ENCODE measurements around the gene LYST. TPM values are rescaled to one million over a fixed set of nuclear protein-coding genes. Genes with fewer than 3 reads are reported as not detected.

Gene LYST
- total and polyA plus RNA-seq, 10 donors = 9.0 to 169 (median 98.1) TPM

- Histone ChIP-seq H3K9me3 (no peaks in the 10 kb centered on the region), H3K27me3 (replicated peaks in 1 of 7) (no peaks in the 10 kb centered on the region), H3K27ac (no peak overlapping the region), H3K36me3 (peaks cover 0 to 79% (median 11%) of the 10 kb centered on the region in 6 donors), H3K4me3 (no peak overlapping the region), H3K4me1 (no peaks in the 10 kb centered on the region)
- intact Hi-C loops (cut with DNase I; ENCODE audit: low total_unique reads) = no loop called here
- no peak for DNase-seq
- TF ChIP-seq POLR2AphosphoS5 (IDR thresholded peaks at IDR 0.05) (no peak), POLR2A (IDR thresholded peaks at IDR 0.05) (no peak)
- TF ChIP-seq, protein P1, sequence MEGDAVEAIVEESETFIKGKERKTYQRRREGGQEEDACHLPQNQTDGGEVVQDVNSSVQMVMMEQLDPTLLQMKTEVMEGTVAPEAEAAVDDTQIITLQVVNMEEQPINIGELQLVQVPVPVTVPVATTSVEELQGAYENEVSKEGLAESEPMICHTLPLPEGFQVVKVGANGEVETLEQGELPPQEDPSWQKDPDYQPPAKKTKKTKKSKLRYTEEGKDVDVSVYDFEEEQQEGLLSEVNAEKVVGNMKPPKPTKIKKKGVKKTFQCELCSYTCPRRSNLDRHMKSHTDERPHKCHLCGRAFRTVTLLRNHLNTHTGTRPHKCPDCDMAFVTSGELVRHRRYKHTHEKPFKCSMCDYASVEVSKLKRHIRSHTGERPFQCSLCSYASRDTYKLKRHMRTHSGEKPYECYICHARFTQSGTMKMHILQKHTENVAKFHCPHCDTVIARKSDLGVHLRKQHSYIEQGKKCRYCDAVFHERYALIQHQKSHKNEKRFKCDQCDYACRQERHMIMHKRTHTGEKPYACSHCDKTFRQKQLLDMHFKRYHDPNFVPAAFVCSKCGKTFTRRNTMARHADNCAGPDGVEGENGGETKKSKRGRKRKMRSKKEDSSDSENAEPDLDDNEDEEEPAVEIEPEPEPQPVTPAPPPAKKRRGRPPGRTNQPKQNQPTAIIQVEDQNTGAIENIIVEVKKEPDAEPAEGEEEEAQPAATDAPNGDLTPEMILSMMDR (IDR thresholded peaks at IDR 0.05 in 8 of 11, conservative IDR thresholded peaks at IDR 0.05 in 3 of 11) = no peak
These were observed 44.0 kb downstream of the LYST start for GRCh38 chr1:235822685-235823084.

- no peak overlapping the region for H3K27ac ChIP-seq
- peaks cover 0 to 67% (median 9%) of the 10 kb centered on the region in 6 donors for H3K36me3 ChIP-seq
- H3K4me1 ChIP-seq = no peaks in the 10 kb centered on the region
- intact Hi-C loops (cut with DNase I; ENCODE audit: low total_unique reads) = no loop called here
- TF ChIP-seq POLR2A (IDR thresholded peaks at IDR 0.05) (no peak), POLR2AphosphoS5 (IDR thresholded peaks at IDR 0.05) (no peak)
- TF ChIP-seq, protein P1 (IDR thresholded peaks at IDR 0.05 in 8 of 11, conservative IDR thresholded peaks at IDR 0.05 in 3 of 11) = no peak
- H3K9me3 ChIP-seq = no peaks in the 10 kb centered on the region
- H3K27me3 ChIP-seq (replicated peaks in 1 of 7) = no peaks in the 10 kb centered on the region
- no peak overlapping the region for H3K4me3 ChIP-seq
- WGBS, 5 donors = 89 to 97% (median 95%) methylated on average over 3 of the region's 3 CpGs
- no peak for DNase-seq
These were observed 45.2 kb downstream of the LYST start for GRCh38 chr1:235821361-235821981.

DNA sequence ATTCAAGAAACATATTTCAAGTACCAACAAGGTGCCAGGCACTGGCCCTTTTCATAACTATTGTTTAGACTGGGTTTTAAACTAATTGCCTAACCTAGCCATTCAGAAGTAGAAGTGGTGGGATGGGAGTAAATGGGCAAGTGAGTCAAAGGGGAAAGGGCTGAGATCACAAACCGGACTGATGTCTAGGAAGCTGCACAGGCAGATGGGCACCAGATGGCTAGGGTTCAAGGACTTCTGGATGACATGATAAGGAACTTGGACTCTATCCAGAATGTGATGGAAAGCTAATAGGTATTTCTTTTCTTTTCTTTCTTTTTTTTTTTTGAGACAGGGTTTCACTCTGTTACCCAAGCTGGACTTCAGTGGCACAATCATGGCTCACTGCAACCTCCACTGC lies 46.6 kb downstream of the LYST start:
- peaks cover 0 to 54% (median 6%) of the 10 kb centered on the region in 6 donors for H3K36me3 ChIP-seq
- H3K4me1 ChIP-seq = peaks cover 0 to 2% (median 0%) of the 10 kb centered on the region in 6 donors

DNA sequence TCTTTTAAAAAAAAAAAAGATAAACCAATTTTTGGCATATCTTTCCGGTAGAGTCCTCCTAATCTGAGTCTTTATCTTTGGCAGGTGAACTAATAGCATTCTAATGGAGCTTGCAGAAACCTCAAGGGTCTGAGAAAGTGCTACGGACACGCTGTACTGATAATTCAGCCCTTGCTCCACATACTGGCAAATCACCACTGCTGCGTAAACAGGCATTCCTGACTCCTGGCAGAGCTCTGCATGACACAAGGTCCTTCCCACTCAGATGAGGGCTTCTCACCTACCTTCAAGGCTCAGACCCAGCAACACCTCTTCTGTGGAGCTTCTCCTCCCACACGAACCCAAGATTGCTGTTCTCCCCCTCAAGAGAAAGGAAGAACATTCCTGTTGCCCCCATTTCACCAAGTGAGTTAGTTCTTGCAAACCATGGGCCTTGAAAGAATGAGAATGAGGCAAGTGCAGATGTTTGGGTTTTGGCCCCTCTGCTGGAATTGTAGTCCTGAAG lies 48.0 kb downstream of the LYST start:
- Histone ChIP-seq H3K4me3 (no peak overlapping the region), H3K4me1 (peaks cover 0 to 13% (median 0%) of the 10 kb centered on the region in 6 donors), H3K36me3 (peaks cover 0 to 42% (median 6%) of the 10 kb centered on the region in 6 donors), H3K27ac (no peak overlapping the region), H3K9me3 (no peaks in the 10 kb centered on the region), H3K27me3 (replicated peaks in 1 of 7) (no peaks in the 10 kb centered on the region)
- DNase-seq = no peak
- intact Hi-C loops (cut with DNase I; ENCODE audit: low total_unique reads) = no loop called here
- WGBS, 5 donors = 90 to 98% (median 94%) methylated on average over 5 of the region's 5 CpGs
- TF ChIP-seq POLR2A (IDR thresholded peaks at IDR 0.05) = no peak
- TF ChIP-seq, protein P1 (IDR thresholded peaks at IDR 0.05 in 8 of 11, conservative IDR thresholded peaks at IDR 0.05 in 3 of 11) = no peak
- no peak for TF ChIP-seq POLR2AphosphoS5 (IDR thresholded peaks at IDR 0.05)

More for the DNA sequence above, 46.6 kb downstream of the LYST start:
- no peak overlapping the region for H3K27ac ChIP-seq
- H3K9me3 ChIP-seq = no peaks in the 10 kb centered on the region
- H3K4me3 ChIP-seq = no peak overlapping the region
- TF ChIP-seq, protein P1 (IDR thresholded peaks at IDR 0.05 in 8 of 11, conservative IDR thresholded peaks at IDR 0.05 in 3 of 11) = no peak
- DNase-seq = no peak
- intact Hi-C loops (cut with DNase I; ENCODE audit: low total_unique reads) = no loop called here
- 66 to 83% (median 77%) methylated on average over 1 of the region's 1 CpG for WGBS, 5 donors
- H3K27me3 ChIP-seq (replicated peaks in 1 of 7) = no peaks in the 10 kb centered on the region

All from spleen (tissue), 11 donors.